ENCODE results near the gene PBRM1. TPM values are rescaled to one million over a fixed set of nuclear protein-coding genes. Genes with fewer than 3 reads are reported as not detected.

PBRM1 gene
- total RNA-seq, 4 donors from 2014 or later, result 71.0 to 93.6 (median 85.5) TPM

GRCh38 chr3:52688266-52688665, 2.6 kb upstream of the PBRM1 start:
- Histone ChIP-seq H3K4me1 (peaks cover 44% of the 10 kb centered on the region), H3K9me3 (no peaks in the 10 kb centered on the region), H3K36me3 (peaks cover 61% of the 10 kb centered on the region), H3K27ac (peak overlapping the region; percentile 50), H3K27me3 (no peaks in the 10 kb centered on the region), H3K4me3 (no peak overlapping the region)
- TF ChIP-seq POLR2AphosphoS5 (IDR thresholded peaks at IDR 0.05), result no peak
- TF ChIP-seq EP300 (IDR thresholded peaks at IDR 0.05), result no peak
- TF ChIP-seq, protein P1, sequence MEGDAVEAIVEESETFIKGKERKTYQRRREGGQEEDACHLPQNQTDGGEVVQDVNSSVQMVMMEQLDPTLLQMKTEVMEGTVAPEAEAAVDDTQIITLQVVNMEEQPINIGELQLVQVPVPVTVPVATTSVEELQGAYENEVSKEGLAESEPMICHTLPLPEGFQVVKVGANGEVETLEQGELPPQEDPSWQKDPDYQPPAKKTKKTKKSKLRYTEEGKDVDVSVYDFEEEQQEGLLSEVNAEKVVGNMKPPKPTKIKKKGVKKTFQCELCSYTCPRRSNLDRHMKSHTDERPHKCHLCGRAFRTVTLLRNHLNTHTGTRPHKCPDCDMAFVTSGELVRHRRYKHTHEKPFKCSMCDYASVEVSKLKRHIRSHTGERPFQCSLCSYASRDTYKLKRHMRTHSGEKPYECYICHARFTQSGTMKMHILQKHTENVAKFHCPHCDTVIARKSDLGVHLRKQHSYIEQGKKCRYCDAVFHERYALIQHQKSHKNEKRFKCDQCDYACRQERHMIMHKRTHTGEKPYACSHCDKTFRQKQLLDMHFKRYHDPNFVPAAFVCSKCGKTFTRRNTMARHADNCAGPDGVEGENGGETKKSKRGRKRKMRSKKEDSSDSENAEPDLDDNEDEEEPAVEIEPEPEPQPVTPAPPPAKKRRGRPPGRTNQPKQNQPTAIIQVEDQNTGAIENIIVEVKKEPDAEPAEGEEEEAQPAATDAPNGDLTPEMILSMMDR (IDR thresholded peaks at IDR 0.05), result no peak
- no peak for TF ChIP-seq POLR2A (IDR thresholded peaks at IDR 0.05)
- WGBS, result 64% methylated on average over 6 of the region's 6 CpGs
- no peak for DNase-seq (ENCODE audit: low spot score in 2 of 2)

DNA sequence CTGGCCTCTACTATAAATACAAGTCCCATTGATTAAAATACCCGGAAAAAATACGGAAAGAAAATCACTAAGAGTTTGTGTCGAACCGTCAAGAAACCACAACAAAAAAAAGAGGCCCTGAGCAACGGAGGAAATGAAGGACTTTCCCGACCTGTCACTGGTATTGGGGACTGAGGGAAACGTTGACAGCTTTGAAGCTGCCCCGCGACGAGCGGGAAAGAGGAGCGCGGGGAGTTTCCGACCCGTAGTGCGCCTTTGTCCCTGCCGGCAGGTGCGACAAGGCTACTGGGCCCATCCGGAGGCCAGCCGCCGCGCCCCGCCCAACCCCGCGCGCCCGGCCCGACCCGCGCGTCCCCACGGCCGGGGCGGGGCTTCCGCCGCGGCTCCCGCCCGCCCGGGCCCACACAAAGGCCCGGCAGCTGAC, 416 bp downstream of the PBRM1 start:
- TF ChIP-seq, protein P1 (IDR thresholded peaks at IDR 0.05), result no peak
- TF ChIP-seq EP300 (IDR thresholded peaks at IDR 0.05), result no peak
- no peak for TF ChIP-seq POLR2AphosphoS5 (IDR thresholded peaks at IDR 0.05)
- peak; percentile 83 to 85 for DNase-seq (ENCODE audit: low spot score in 2 of 2)
- under 1% methylated on average over 17 of the region's 41 CpGs for WGBS
- H3K27ac ChIP-seq, result peak overlapping the region; percentile 99
- H3K27me3 ChIP-seq, result no peaks in the 10 kb centered on the region
- H3K36me3 ChIP-seq, result peaks cover 31% of the 10 kb centered on the region
- H3K4me3 ChIP-seq, result peak overlapping the region; percentile 85
- no peaks in the 10 kb centered on the region for H3K9me3 ChIP-seq
- H3K4me1 ChIP-seq, result peaks cover 73% of the 10 kb centered on the region

GRCh38 chr3:52684184-52684583, 1.5 kb downstream of the PBRM1 start:
- DNase-seq (ENCODE audit: low spot score in 2 of 2), result no peak
- Histone ChIP-seq H3K4me1 (peaks cover 84% of the 10 kb centered on the region), H3K27ac (no peak overlapping the region), H3K36me3 (peaks cover 20% of the 10 kb centered on the region), H3K9me3 (no peaks in the 10 kb centered on the region), H3K4me3 (no peak overlapping the region), H3K27me3 (no peaks in the 10 kb centered on the region)
- TF ChIP-seq POLR2AphosphoS5 (IDR thresholded peaks at IDR 0.05) (no peak), POLR2A (IDR thresholded peaks at IDR 0.05) (no peak), EP300 (IDR thresholded peaks at IDR 0.05) (no peak)
- TF ChIP-seq, protein P1 (IDR thresholded peaks at IDR 0.05), result no peak
- WGBS, result 50% methylated on average over 5 of the region's 5 CpGs

DNA sequence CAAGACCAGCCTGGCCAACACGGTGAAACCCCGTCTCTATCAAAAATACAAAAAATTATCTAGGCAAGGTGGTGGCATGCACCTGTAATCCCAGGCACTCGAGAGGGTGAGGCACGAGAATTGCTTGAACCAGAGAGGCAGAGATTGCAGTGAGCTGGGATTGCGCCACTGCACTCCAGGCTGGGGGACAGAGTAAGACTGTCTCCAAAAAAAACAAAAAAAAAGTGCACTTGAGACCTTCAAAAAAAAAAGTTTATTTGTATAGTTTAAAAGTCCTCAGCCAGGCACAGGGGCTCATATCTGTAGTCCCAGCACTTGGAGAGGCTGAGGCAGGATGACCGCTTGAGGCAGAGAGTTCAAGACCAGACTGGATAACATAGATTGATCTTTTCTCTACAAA, 2.1 kb downstream of the PBRM1 start:
- TF ChIP-seq POLR2AphosphoS5 (IDR thresholded peaks at IDR 0.05) (no peak), EP300 (IDR thresholded peaks at IDR 0.05) (no peak)
- no peak overlapping the region for H3K4me3 ChIP-seq
- peaks cover 87% of the 10 kb centered on the region for H3K4me1 ChIP-seq
- no peak overlapping the region for H3K27ac ChIP-seq
- no peak for DNase-seq (ENCODE audit: low spot score in 2 of 2)
- H3K36me3 ChIP-seq, result peaks cover 19% of the 10 kb centered on the region
- no peaks in the 10 kb centered on the region for H3K27me3 ChIP-seq
- H3K9me3 ChIP-seq, result no peaks in the 10 kb centered on the region
- WGBS, result 82% methylated on average over 6 of the region's 6 CpGs

DNA sequence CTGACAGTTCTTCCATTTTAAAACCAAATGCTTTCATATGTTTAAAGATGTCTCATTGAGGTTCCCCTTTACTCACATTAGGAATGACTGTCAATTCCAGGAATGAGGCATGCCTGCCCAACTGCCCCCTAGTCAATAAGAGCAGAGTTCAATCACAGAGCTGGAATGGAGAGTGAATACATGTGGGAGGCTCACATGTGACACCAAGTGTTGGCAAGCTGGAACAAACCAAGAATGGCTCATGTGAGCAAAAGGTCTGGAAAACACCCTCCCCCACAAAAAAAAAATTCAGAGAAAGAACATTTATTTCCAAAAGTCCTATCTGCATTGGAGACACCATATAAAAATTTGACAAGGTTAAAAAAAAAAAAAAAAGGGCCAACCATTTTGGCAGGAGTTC, 3.7 kb downstream of the PBRM1 start:
- peaks cover 71% of the 10 kb centered on the region for H3K4me1 ChIP-seq
- DNase-seq (ENCODE audit: low spot score in 2 of 2), result no peak

More for the DNA sequence above, 3.7 kb downstream of the PBRM1 start:
- Histone ChIP-seq H3K27ac (peak overlapping the region; percentile 25), H3K27me3 (no peaks in the 10 kb centered on the region), H3K36me3 (peaks cover 20% of the 10 kb centered on the region), H3K4me3 (no peak overlapping the region), H3K9me3 (no peaks in the 10 kb centered on the region)
- TF ChIP-seq EP300 (IDR thresholded peaks at IDR 0.05) (no peak), POLR2A (IDR thresholded peaks at IDR 0.05) (no peak), POLR2AphosphoS5 (IDR thresholded peaks at IDR 0.05) (no peak)
- TF ChIP-seq, protein P1 (IDR thresholded peaks at IDR 0.05), result no peak

Data from suprapubic skin (tissue), 4 donors.